H1 (cell line): Measurements from ENCODE around the gene DBF4. TPM values are rescaled to one million over a fixed set of nuclear protein-coding genes. Genes with fewer than 3 reads are reported as not detected.

Experiments used
- CTCF ChIA-PET: fragments of 300-600 bp; sonication (Branson Sonifier 250); formaldehyde crosslinking; loops from one replicate; lab custom pipeline; 2021; ENCODE audit not compliant: partially characterized antibody; lab: Charles Lee
- POLR2A ChIA-PET: fragments of 300-600 bp; sonication (Branson Sonifier 250); formaldehyde crosslinking; loops from one replicate; lab custom pipeline; 2021; ENCODE audit warnings: inconsistent platforms; ENCODE audit not compliant: partially characterized antibody; lab: Charles Lee
- DNase-seq, 2 experiments: peaks; one replicate each; pipeline versions ENCODE4 v3.0.0 to v3.0.0-alpha.2; 2010 to 2022; ENCODE audit warnings: low spot score in 2 of 2, low read depth in 1 of 2, mixed read lengths in 1 of 2
- FAIRE-seq: peaks from 2 replicates; lab custom pipeline; 2011; peaks lifted over from hg19 to GRCh38; lab: Jason Lieb, UNC
- H2AFZ ChIP-seq: 2 replicates; pipeline ENCODE4 v1.8.1; 2012; ENCODE audit warnings: low read length, inconsistent platforms
- H2AK5ac ChIP-seq: 2 replicates; pipeline ENCODE4 v1.6.1; 2013; ENCODE audit warnings: low read depth, low read length
- H2BK120ac ChIP-seq: replicated peaks from 2 replicates; pipeline ENCODE3; 2013; ENCODE audit warnings: low read depth, low read length, inconsistent platforms
- H2BK12ac ChIP-seq: 2 replicates; pipeline ENCODE4 v1.6.1; 2013; ENCODE audit warnings: low read depth, low read length
- H2BK15ac ChIP-seq: 2 replicates; pipeline ENCODE4 v1.6.1; 2013; ENCODE audit warnings: low read length
- H2BK20ac ChIP-seq: 2 replicates; pipeline ENCODE4 v1.6.1; 2013; ENCODE audit warnings: low read length
- H2BK5ac ChIP-seq: 2 replicates; pipeline ENCODE4 v1.6.1; 2013; ENCODE audit warnings: low read depth, low read length
- H3K14ac ChIP-seq: 2 replicates; pipeline ENCODE4 v1.6.1; 2013; ENCODE audit warnings: inconsistent platforms; ENCODE audit not compliant: insufficient read length
- H3K18ac ChIP-seq: 2 replicates; pipeline ENCODE4 v1.6.1; 2013; ENCODE audit warnings: low read length; ENCODE audit errors: extremely low read depth
- H3K23ac ChIP-seq: 2 replicates; pipeline ENCODE4 v1.6.1; 2013; ENCODE audit warnings: inconsistent platforms; ENCODE audit not compliant: insufficient read length
- H3K23me2 ChIP-seq: 2 replicates; pipeline ENCODE4 v1.6.1; 2013; ENCODE audit warnings: low read depth, low read length
- H3K27ac ChIP-seq: 2 replicates; pipeline ENCODE4 v1.6.1; 2011; ENCODE audit warnings: low read depth, low read length, inconsistent platforms
- H3K27me3 ChIP-seq, 4 experiments: replicated peaks in 1 of 4; 1 replicate in 1 of 4; 2 replicates in 3 of 4; pipeline versions ENCODE4 v1.6.1 to v1.8.1; 2011 to 2013; ENCODE audit warnings: low read length in 3 of 4, mild to moderate bottlenecking in 3 of 4, inconsistent platforms in 2 of 4, mixed read lengths in 2 of 4, moderate library complexity in 1 of 4; ENCODE audit not compliant: control insufficient read depth in 3 of 4, insufficient read depth in 3 of 4; ENCODE audit errors: extremely low read depth in 1 of 4
- H3K36me3 ChIP-seq, 4 experiments: 2 replicates each; pipeline versions ENCODE4 v1.6.1 to v1.8.1; 2011 to 2013; ENCODE audit warnings: mild to moderate bottlenecking in 4 of 4, low read length in 3 of 4, moderate library complexity in 2 of 4, control low read depth in 1 of 4, inconsistent platforms in 1 of 4; ENCODE audit not compliant: insufficient read depth in 4 of 4, control insufficient read depth in 2 of 4
- H3K4ac ChIP-seq: replicated peaks from 2 replicates; pipeline ENCODE3; 2013; ENCODE audit warnings: low read length, low read depth, mixed read lengths, inconsistent platforms; ENCODE audit not compliant: insufficient read length
- H3K4me1 ChIP-seq, 4 experiments: replicated peaks in 1 of 4; 1 replicate in 1 of 4; 2 replicates in 3 of 4; pipeline versions ENCODE4 v1.6.1 to v1.8.1; 2011 to 2013; ENCODE audit warnings: low read length in 3 of 4, inconsistent platforms in 2 of 4, mixed read lengths in 1 of 4; ENCODE audit not compliant: insufficient read depth in 4 of 4, control insufficient read depth in 3 of 4
- H3K4me2 ChIP-seq, 2 experiments: 2 replicates each; pipeline versions ENCODE4 v1.6.1 to v1.8.1; 2011 to 2013; ENCODE audit warnings: low read depth in 2 of 2, low read length in 2 of 2, control low read depth in 1 of 2, inconsistent platforms in 1 of 2, mild to moderate bottlenecking in 1 of 2; ENCODE audit not compliant: insufficient read depth in 1 of 2
- H3K4me3 ChIP-seq, 4 experiments: fragments of 200-600, 300-600 bp in 1 of 4; sonication (generic), shearing (Covaris generic), sonication (Bioruptor Twin) in 1 of 4; 2 replicates each; pipeline versions ENCODE4 v1.5.1 to v1.8.1; 2011 to 2016; ENCODE audit warnings: low read length in 4 of 4, low read depth in 3 of 4, control low read depth in 2 of 4, inconsistent platforms in 2 of 4, mild to moderate bottlenecking in 2 of 4, mixed read lengths in 1 of 4, moderate library complexity in 1 of 4; ENCODE audit not compliant: insufficient read depth in 2 of 4; ENCODE audit errors: extremely low read depth in 1 of 4
- H3K56ac ChIP-seq: replicated peaks from 2 replicates; pipeline ENCODE3; 2013; ENCODE audit warnings: low read depth, mild to moderate bottlenecking, mixed read lengths, low read length, inconsistent platforms; ENCODE audit not compliant: insufficient read length
- H3K79me1 ChIP-seq: 2 replicates; pipeline ENCODE4 v1.6.1; 2013; ENCODE audit warnings: low read depth, low read length, control low read depth
- H3K79me2 ChIP-seq, 2 experiments: 2 replicates each; pipeline versions ENCODE4 v1.6.1 to v1.8.1; 2012 to 2013; ENCODE audit warnings: low read length in 2 of 2, mild to moderate bottlenecking in 2 of 2, inconsistent platforms in 1 of 2; ENCODE audit not compliant: insufficient read depth in 2 of 2, control insufficient read depth in 1 of 2
- H3K9ac ChIP-seq, 4 experiments: replicated peaks in 1 of 4; 1 replicate in 1 of 4; 2 replicates in 3 of 4; pipeline versions ENCODE4 v1.6.1 to v1.8.1; 2011 to 2013; ENCODE audit warnings: low read depth in 3 of 4, low read length in 3 of 4, control low read depth in 2 of 4, mild to moderate bottlenecking in 2 of 4, moderate library complexity in 2 of 4, inconsistent platforms in 1 of 4; ENCODE audit errors: extremely low read depth in 1 of 4
- H3K9me3 ChIP-seq, 2 experiments: 2 replicates each; pipeline versions ENCODE4 v1.6.1 to v1.8.1; 2012 to 2013; ENCODE audit warnings: mild to moderate bottlenecking in 2 of 2, moderate library complexity in 2 of 2, control low read depth in 1 of 2, inconsistent platforms in 1 of 2, low read depth in 1 of 2, low read length in 1 of 2, mixed read lengths in 1 of 2; ENCODE audit not compliant: insufficient read depth in 2 of 2
- H4K20me1 ChIP-seq, 2 experiments: replicated peaks in 1 of 2; 2 replicates each; pipeline versions ENCODE3 to v1.8.1; 2011 to 2013; ENCODE audit warnings: inconsistent platforms in 2 of 2, low read length in 2 of 2, mild to moderate bottlenecking in 1 of 2; ENCODE audit not compliant: insufficient read depth in 2 of 2, control insufficient read depth in 1 of 2
- H4K5ac ChIP-seq: 2 replicates; pipeline ENCODE4 v1.6.1; 2013; ENCODE audit warnings: low read length, low read depth, mixed read lengths, inconsistent platforms; ENCODE audit not compliant: insufficient read length
- H4K8ac ChIP-seq: 2 replicates; pipeline ENCODE4 v1.8.0; 2013; ENCODE audit warnings: mild to moderate bottlenecking, moderate library complexity, low read length, inconsistent platforms; ENCODE audit not compliant: insufficient read depth; ENCODE audit errors: extremely low read depth
- H4K91ac ChIP-seq: replicated peaks from 2 replicates; pipeline ENCODE3; 2013; ENCODE audit warnings: low read length, mixed read lengths, inconsistent platforms; ENCODE audit not compliant: insufficient read length
- ASH2L ChIP-seq: fragments of 200-600, 300-600 bp; sonication (generic); IDR thresholded peaks from one replicate; pipeline ENCODE4 v1.7.1; 2017; ENCODE audit warnings: low read length
- CBX5 ChIP-seq: fragments of 300-800, 300-1000 bp; sonication (generic); IDR thresholded peaks from 2 replicates; pipeline ENCODE4 v1.7.1; 2016; ENCODE audit warnings: antibody characterized with exemption, low read length, low read depth
- EP300 ChIP-seq, 2 experiments: IDR thresholded peaks; 1 replicate in 1 of 2; 2 replicates in 1 of 2; pipeline ENCODE4 v1.6.1; 2011 to 2012; ENCODE audit warnings: low read depth in 2 of 2, low read length in 2 of 2, mild to moderate bottlenecking in 2 of 2, borderline replicate concordance in 1 of 2, inconsistent platforms in 1 of 2, moderate library complexity in 1 of 2
- KDM4A ChIP-seq: IDR thresholded peaks from one replicate; pipeline ENCODE4 v1.7.1; 2012; ENCODE audit warnings: low read depth, mild to moderate bottlenecking, moderate library complexity, low read length, inconsistent platforms; ENCODE audit not compliant: severe bottlenecking
- POLR2AphosphoS5 ChIP-seq: IDR thresholded peaks from 2 replicates; pipeline ENCODE4 v1.6.1; 2011; ENCODE audit warnings: low read depth, low read length
- WGBS, 2 experiments: shearing (Covaris generic) in 1 of 2; methylation state at CpG; one replicate each; pipeline versions ENCODE4 v1.1.6 to v1.1.7; 2013 to 2015; ENCODE audit warnings: low lambda C conversion rate in 2 of 2, mixed read lengths in 2 of 2, inconsistent platforms in 1 of 2, low coverage in 1 of 2, missing lambda C conversion rate in 1 of 2; ENCODE audit not compliant: insufficient replicate concordance in 2 of 2, insufficient coverage in 1 of 2, insufficient read length in 1 of 2; ENCODE audit errors: extremely low coverage in 1 of 2, missing lambda C conversion rate in 1 of 2; 5-methylcytosine and 5-hydroxymethylcytosine counted together
- polyA plus RNA-seq, 7 experiments: library from polyadenylated mRNA; depleted of rRNA in 3 of 7; stranded (reverse) in 5 of 7; unstranded in 2 of 7; fragments of >200 nt in 5 of 7; fragments of 200-250 nt in 2 of 7; gene quantifications; 1 replicate in 5 of 7; 2 replicates in 1 of 7; 4 replicates in 1 of 7; pipeline versions ENCODE4 v1.2.1 to v1.2.3, GENCODE V29; 2011 to 2013; ENCODE audit warnings: missing spikeins in 2 of 7, mixed read lengths in 2 of 7
- total RNA-seq: library from RNA; stranded (reverse); fragmentation: NEBNext Ultra II Directional; extraction: Animal tissue kit (Norgen Biotek cat#: 25700); gene quantifications from 2 replicates; pipeline ENCODE4 v1.2.1, GENCODE V29; 2021
- TF ChIP-seq, protein P1 (sequence below), 3 experiments: IDR thresholded peaks; 1 replicate in 2 of 3; 2 replicates in 1 of 3; pipeline versions ENCODE4 v1.5.1 to v1.6.1; 2011; ENCODE audit warnings: low read length in 3 of 3, mild to moderate bottlenecking in 3 of 3, inconsistent platforms in 2 of 3, low read depth in 1 of 3, moderate library complexity in 1 of 3; ENCODE audit not compliant: insufficient read depth in 1 of 3; ENCODE audit errors: control extremely low read depth in 1 of 3
- TF ChIP-seq, protein P2 (sequence below): IDR thresholded peaks from 2 replicates; pipeline ENCODE4 v1.6.1; 2012; ENCODE audit warnings: inconsistent platforms

The DBF4 gene
- total and polyA plus RNA-seq, 2 of the 8 experiments (the other 6 are each of a cell fraction or from before 2014, with no cell fraction given) = 8.7 to 82.4 TPM

DNA sequence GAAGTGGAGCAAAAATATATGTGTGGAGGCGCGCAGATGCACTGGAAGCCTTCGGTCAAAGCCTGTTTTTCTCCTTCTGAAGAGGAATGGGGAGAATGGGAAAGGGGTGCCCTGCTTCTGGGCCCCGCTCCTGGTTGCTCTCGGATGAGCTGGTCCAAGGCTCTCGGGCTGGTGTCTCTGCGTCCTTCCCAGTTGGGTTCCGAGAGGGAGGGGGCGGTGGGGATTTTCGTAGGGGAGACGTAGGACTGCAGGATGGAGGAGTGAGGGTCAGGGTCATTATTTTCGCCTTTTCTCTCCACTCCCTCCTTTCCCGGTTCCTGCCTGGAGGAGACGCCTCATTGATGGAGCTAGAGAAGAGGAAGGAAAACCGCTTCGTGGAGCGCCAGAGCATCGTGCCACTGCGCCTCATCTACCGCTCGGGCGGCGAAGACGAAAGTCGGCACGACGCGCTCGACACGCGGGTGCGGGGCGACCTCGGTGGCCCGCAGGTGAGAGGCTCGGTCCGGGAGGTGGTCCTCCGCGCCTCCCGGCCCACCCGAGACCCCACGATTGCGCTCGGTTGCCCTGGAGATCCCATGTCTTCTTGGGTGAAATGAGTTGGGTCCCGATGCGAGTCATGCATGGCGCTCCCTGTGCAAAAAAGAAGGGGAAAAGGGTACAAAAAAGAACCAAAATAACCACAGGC is 58.5 kb downstream of the DBF4 start:
- H3K18ac ChIP-seq = peak overlapping the region; percentile 51; the same call in 1 of the 2 replicates
- no peak overlapping the region for H3K56ac ChIP-seq
- no peak overlapping the region for H3K4ac ChIP-seq
- ChIA-PET CTCF (interaction anchor here (0.6 to 1.5 kb wide), 8 partner anchors 8 to 416 kb away, joined by 3 read pairs; no protein-coding TSS in a partner anchor), POLR2A (interaction anchor here (0.5 to 3.0 kb wide), 14 partner anchors 9 to 1630 kb away, joined by 3 to 15 read pairs (median 4); partner anchors contain the start of genes DBF4 and SLC25A40)
- H3K36me3 ChIP-seq = peaks cover 0 to 10% (median 3%) of the 10 kb centered on the region in 4 experiments; a peak in 3 of 8 replicates
- 7% methylated on average over 40 of the region's 47 CpGs; no CpG with 5 or more reads in 1 of the 2 experiments for WGBS, 2 experiments
- no peaks in the 10 kb centered on the region for H3K79me1 ChIP-seq
- H2AFZ ChIP-seq = peak overlapping the region; percentile 86
- no peak overlapping the region for H2BK20ac ChIP-seq
- no peak overlapping the region for H2BK12ac ChIP-seq
- peak overlapping the region; percentile 86 to 94 for H3K4me2 ChIP-seq
- FAIRE-seq (no peak), DNase-seq (peak in 1 of 2 experiments; percentile 70)
- no peaks in the 10 kb centered on the region for H4K20me1 ChIP-seq
- no peak overlapping the region for H2BK15ac ChIP-seq
- no peak overlapping the region for H3K23ac ChIP-seq
- H3K9me3 ChIP-seq = no peaks in the 10 kb centered on the region
- H4K91ac ChIP-seq = no peak overlapping the region
- peak overlapping the region; percentile 62 for H4K5ac ChIP-seq
- H3K14ac ChIP-seq = no peak overlapping the region
- no peaks in the 10 kb centered on the region for H3K79me2 ChIP-seq
- no peak overlapping the region for H2BK120ac ChIP-seq
- peak overlapping the region; percentile 76 to 87 (median 80) for H3K4me3 ChIP-seq
- H2AK5ac ChIP-seq = no peak overlapping the region
- peaks cover 0 to 3% (median 1%) of the 10 kb centered on the region in 4 experiments; a peak in 1 of 7 replicates for H3K27me3 ChIP-seq
- peaks cover 0 to 6% (median 3%) of the 10 kb centered on the region in 4 experiments; a peak in 4 of 7 replicates for H3K4me1 ChIP-seq
- H3K27ac ChIP-seq = no peak overlapping the region
- no peak overlapping the region for H2BK5ac ChIP-seq
- 0 out of 2 replicates have a peak overlapping the region, but pooled peaks have one; percentile 94 for H4K8ac ChIP-seq
- H3K9ac ChIP-seq = peak overlapping the region in 3 of 4 experiments; percentile 57 to 85 (median 85); a peak in 6 of 7 replicates
- H3K23me2 ChIP-seq = peaks cover 12% of the 10 kb centered on the region
- TF ChIP-seq POLR2AphosphoS5 (no peak), EP300 (IDR thresholded peaks at IDR 0.05; ENCODE audit: borderline replicate concordance in 1 of 2, low read depth in 2 of 2, low read length in 2 of 2) (0 out of 3 replicates have a peak, but pooled peaks of 1 of the 2 experiments have one; percentile 67), CBX5 (no peak), ASH2L (peak; percentile 15), KDM4A (peak; percentile 74)
- TF ChIP-seq, protein P1, sequence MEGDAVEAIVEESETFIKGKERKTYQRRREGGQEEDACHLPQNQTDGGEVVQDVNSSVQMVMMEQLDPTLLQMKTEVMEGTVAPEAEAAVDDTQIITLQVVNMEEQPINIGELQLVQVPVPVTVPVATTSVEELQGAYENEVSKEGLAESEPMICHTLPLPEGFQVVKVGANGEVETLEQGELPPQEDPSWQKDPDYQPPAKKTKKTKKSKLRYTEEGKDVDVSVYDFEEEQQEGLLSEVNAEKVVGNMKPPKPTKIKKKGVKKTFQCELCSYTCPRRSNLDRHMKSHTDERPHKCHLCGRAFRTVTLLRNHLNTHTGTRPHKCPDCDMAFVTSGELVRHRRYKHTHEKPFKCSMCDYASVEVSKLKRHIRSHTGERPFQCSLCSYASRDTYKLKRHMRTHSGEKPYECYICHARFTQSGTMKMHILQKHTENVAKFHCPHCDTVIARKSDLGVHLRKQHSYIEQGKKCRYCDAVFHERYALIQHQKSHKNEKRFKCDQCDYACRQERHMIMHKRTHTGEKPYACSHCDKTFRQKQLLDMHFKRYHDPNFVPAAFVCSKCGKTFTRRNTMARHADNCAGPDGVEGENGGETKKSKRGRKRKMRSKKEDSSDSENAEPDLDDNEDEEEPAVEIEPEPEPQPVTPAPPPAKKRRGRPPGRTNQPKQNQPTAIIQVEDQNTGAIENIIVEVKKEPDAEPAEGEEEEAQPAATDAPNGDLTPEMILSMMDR (IDR thresholded peaks at IDR 0.05; ENCODE audit: control extremely low read depth in 1 of 3, insufficient read depth in 1 of 3, low read depth in 1 of 3, low read length in 3 of 3) = no peak
- TF ChIP-seq, protein P2, sequence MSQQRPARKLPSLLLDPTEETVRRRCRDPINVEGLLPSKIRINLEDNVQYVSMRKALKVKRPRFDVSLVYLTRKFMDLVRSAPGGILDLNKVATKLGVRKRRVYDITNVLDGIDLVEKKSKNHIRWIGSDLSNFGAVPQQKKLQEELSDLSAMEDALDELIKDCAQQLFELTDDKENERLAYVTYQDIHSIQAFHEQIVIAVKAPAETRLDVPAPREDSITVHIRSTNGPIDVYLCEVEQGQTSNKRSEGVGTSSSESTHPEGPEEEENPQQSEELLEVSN = peak; percentile 95
